HG03571 (cell line): Measurements from ENCODE around the gene CST7.
A peak's percentile ranks its signal among the peaks of the same experiment; 100 is the strongest.

Experiments used
- ATAC-seq: cut with Tn5 transposase; IDR thresholded peaks from one replicate; pipeline ENCODE4 v1.9.1; 2021; ENCODE audit not compliant: unreplicated experiment

Gene CST7

GRCh38 chr20:24984961-24985640 is 36.0 kb downstream of the CST7 start:
- no peak for ATAC-seq

GRCh38 chr20:24985802-24986201 is 36.7 kb downstream of the CST7 start:
- no peak for ATAC-seq

GRCh38 chr20:24986436-24987015 is 37.5 kb downstream of the CST7 start:
- ATAC-seq, result no peak

GRCh38 chr20:24987244-24987643 is 38.2 kb downstream of the CST7 start:
- ATAC-seq, result no peak

- no peak for ATAC-seq
Measured at GRCh38 chr20:24987873-24988835, 39.1 kb downstream of the CST7 start.

- ATAC-seq, result no peak
Measured at GRCh38 chr20:24989162-24989561, 40.1 kb downstream of the CST7 start.

- ATAC-seq, result no peak
Measured at GRCh38 chr20:24990810-24991252, 41.8 kb downstream of the CST7 start.

GRCh38 chr20:24991897-24992486 is 42.9 kb downstream of the CST7 start:
- ATAC-seq, result peak; percentile 20

GRCh38 chr20:24992487-24993205 is 43.6 kb downstream of the CST7 start, which contains the start of gene APMAP:
Gene APMAP (minus strand): TSS chr20:24992751. CDS start chr20:24992688, 63 bp downstream.
- ATAC-seq, result peak; percentile 95

- no peak for ATAC-seq
Measured at GRCh38 chr20:24993337-24994185, 44.5 kb downstream of the CST7 start.

GRCh38 chr20:24994186-24994465 is 45.1 kb downstream of the CST7 start:
- ATAC-seq, result no peak

GRCh38 chr20:24994470-24995368 is 45.6 kb downstream of the CST7 start:
- no peak for ATAC-seq

GRCh38 chr20:24995741-24996448 is 46.8 kb downstream of the CST7 start:
- no peak for ATAC-seq

GRCh38 chr20:24996449-24997377 is 47.6 kb downstream of the CST7 start:
- ATAC-seq, result no peak

- ATAC-seq, result no peak
Measured at GRCh38 chr20:24998121-24998520, 49.1 kb downstream of the CST7 start.

- ATAC-seq, result no peak
Measured at GRCh38 chr20:24998631-24999445, 49.8 kb downstream of the CST7 start.
